ENCODE results near the gene UNC5C.

GRCh38 chr4:95402299-95402698, 146.5 kb downstream of the UNC5C start:
- TF ChIP-seq PRRX2 (CRISPR knock-in tag; IDR thresholded peaks at IDR 0.05), result no peak
- no peak for TF ChIP-seq ZNF423 (CRISPR knock-in tag; IDR thresholded peaks at IDR 0.05)
- no peak for TF ChIP-seq MAX (CRISPR knock-in tag; IDR thresholded peaks at IDR 0.05)
- TF ChIP-seq ZNF671 (CRISPR knock-in tag; IDR thresholded peaks at IDR 0.05), result no peak
- no peak for TF ChIP-seq RELA (CRISPR knock-in tag; IDR thresholded peaks at IDR 0.05; ENCODE audit: borderline replicate concordance)
- TF ChIP-seq ATF2 (CRISPR knock-in tag; IDR thresholded peaks at IDR 0.05; ENCODE audit: borderline replicate concordance, low read depth), result no peak
- TF ChIP-seq SP1 (CRISPR knock-in tag; conservative IDR thresholded peaks at IDR 0.05), result no peak
- no peak for TF ChIP-seq CTCF (IDR thresholded peaks at IDR 0.05)
- no peak for TF ChIP-seq JUN (CRISPR knock-in tag; IDR thresholded peaks at IDR 0.05)
- TF ChIP-seq IRF2 (CRISPR knock-in tag; IDR thresholded peaks at IDR 0.05; ENCODE audit: borderline replicate concordance, low read depth), result no peak
- TF ChIP-seq HMGXB4 (CRISPR knock-in tag; IDR thresholded peaks at IDR 0.05), result no peak
